HepG2 (cell line): Measurements from ENCODE around the gene OSBPL10. TPM values are rescaled to one million over a fixed set of nuclear protein-coding genes. Genes with fewer than 3 reads are reported as not detected.

Experiments used
- ATAC-seq: fragments of 200-7000 bp; cut with Tn5 transposase; 3 replicates; pipeline ENCODE4 v1.9.1; 2020; ENCODE audit warnings: mild to moderate bottlenecking, moderate library complexity
- BruUV-seq: library from RNA; stranded (reverse); fragments of 400-500 nt; replicated peaks from 2 replicates; lab custom pipeline; 2021; lab: Mats Ljungman, UMichigan
- CTCF ChIA-PET: fragments of 300-600 bp; formaldehyde crosslinking; extraction: SDS; loops from one replicate; lab custom pipeline; 2021; ENCODE audit warnings: low total read pairs, inconsistent platforms, low intra/inter-chr PET ratio; lab: Yijun Ruan, JAX
- POLR2A ChIA-PET: fragments of 350-600 bp; sonication (Branson Sonifier 250); formaldehyde crosslinking; loops from one replicate; lab custom pipeline; 2020; ENCODE audit warnings: antibody characterized with exemption, inconsistent platforms; lab: Yijun Ruan, JAX
- DNase-seq: peaks from one replicate; pipeline ENCODE4 v3.0.0-alpha.2; 2015; ENCODE audit warnings: low spot score
- FAIRE-seq: peaks from 3 replicates; lab custom pipeline; 2011; peaks lifted over from hg19 to GRCh38; lab: Jason Lieb, UNC
- H2AFZ ChIP-seq: one replicate; pipeline ENCODE4 v1.6.1; 2011; ENCODE audit warnings: low read length, inconsistent platforms
- H3K27ac ChIP-seq: fragments of 300-600 bp; 3 replicates; pipeline ENCODE4 v1.8.0; 2011; ENCODE audit warnings: mixed run types, mild to moderate bottlenecking, mixed read lengths, low read length, inconsistent platforms; ENCODE audit not compliant: insufficient read depth; ENCODE audit errors: extremely low read length
- H3K27me3 ChIP-seq, 2 experiments: fragments of 200-600 bp in 1 of 2; 2 replicates in 1 of 2; 3 replicates in 1 of 2; pipeline versions ENCODE4 v1.6.0 to v1.8.0; 2011; ENCODE audit warnings: low read length in 2 of 2, mild to moderate bottlenecking in 2 of 2, moderate library complexity in 2 of 2, inconsistent platforms in 1 of 2; ENCODE audit not compliant: insufficient read depth in 2 of 2, control insufficient read depth in 1 of 2
- H3K36me3 ChIP-seq, 2 experiments: fragments of 200-600 bp in 1 of 2; replicated peaks in 1 of 2; 2 replicates in 1 of 2; 3 replicates in 1 of 2; pipeline versions ENCODE4 v1.5.1 to v1.8.0; 2011; ENCODE audit warnings: low read length in 2 of 2, inconsistent platforms in 1 of 2; ENCODE audit not compliant: insufficient read depth in 2 of 2, control insufficient read depth in 1 of 2
- H3K4me1 ChIP-seq: 2 replicates; pipeline ENCODE4 v1.5.1; 2012; ENCODE audit warnings: low read length, inconsistent platforms; ENCODE audit not compliant: insufficient read depth
- H3K4me2 ChIP-seq: 2 replicates; pipeline ENCODE4 v1.6.0; 2011; ENCODE audit warnings: low read depth, low read length, inconsistent platforms
- H3K4me3 ChIP-seq, 3 experiments: fragments of 200-600 bp in 1 of 3; sonication (generic), shearing (Covaris generic) in 1 of 3; replicated peaks in 1 of 3; 2 replicates each; pipeline ENCODE4 v1.5.1; 2011 to 2016; ENCODE audit warnings: low read length in 3 of 3, inconsistent platforms in 2 of 3, low read depth in 2 of 3, mild to moderate bottlenecking in 2 of 3, control low read depth in 1 of 3, mixed read lengths in 1 of 3; ENCODE audit not compliant: insufficient read depth in 1 of 3
- H3K79me2 ChIP-seq: one replicate; pipeline ENCODE4 v1.6.1; 2011; ENCODE audit warnings: low read length, inconsistent platforms; ENCODE audit not compliant: insufficient read depth
- H3K9ac ChIP-seq: 2 replicates; pipeline ENCODE4 v1.6.0; 2011; ENCODE audit warnings: mild to moderate bottlenecking, low read depth, low read length, inconsistent platforms; ENCODE audit not compliant: insufficient read depth
- H3K9me3 ChIP-seq: 2 replicates; pipeline ENCODE4 v1.5.1; 2012; ENCODE audit warnings: mild to moderate bottlenecking, low read length
- H4K20me1 ChIP-seq: 2 replicates; pipeline ENCODE4 v1.6.0; 2011; ENCODE audit warnings: inconsistent platforms, mild to moderate bottlenecking, low read length, moderate library complexity; ENCODE audit not compliant: insufficient read depth
- CERS6 ChIP-seq: sonication (generic); formaldehyde crosslinking; IDR thresholded peaks from 2 replicates; pipeline ENCODE4 v1.5.0; 2020; ENCODE audit warnings: missing genetic modification reagents
- DR1 ChIP-seq: sonication (generic); formaldehyde crosslinking; IDR thresholded peaks from 2 replicates; pipeline ENCODE4 v1.8.0; 2021; ENCODE audit warnings: mild to moderate bottlenecking, missing genetic modification reagents, inconsistent platforms
- SOX6 ChIP-seq, 2 experiments: fragments of 450-650 bp in 1 of 2; sonication (generic) in 1 of 2; formaldehyde crosslinking in 1 of 2; IDR thresholded peaks; 2 replicates each; pipeline versions ENCODE4 v1.4.0 to v1.6.1; 2017 to 2020; ENCODE audit warnings: antibody characterized with exemption in 1 of 2, mild to moderate bottlenecking in 1 of 2, missing genetic modification reagents in 1 of 2
- SRSF4 ChIP-seq: fragments of 200-400 bp; formaldehyde crosslinking; IDR thresholded peaks from one replicate; pipeline ENCODE4 v1.6.1; 2018; ENCODE audit warnings: mild to moderate bottlenecking, low read depth, low read length, moderate library complexity; ENCODE audit not compliant: poor library complexity, severe bottlenecking
- ZBTB20 ChIP-seq: sonication (generic); formaldehyde crosslinking; IDR thresholded peaks from 2 replicates; pipeline ENCODE4 v1.8.1; 2023; ENCODE audit warnings: missing genetic modification reagents, low read depth, mild to moderate bottlenecking, borderline replicate concordance
- ZNF367 ChIP-seq: sonication (generic); formaldehyde crosslinking; IDR thresholded peaks from 2 replicates; pipeline ENCODE4 v1.4.0; 2020; ENCODE audit warnings: missing genetic modification reagents, borderline replicate concordance
- ZNF619 ChIP-seq: sonication (generic); formaldehyde crosslinking; IDR thresholded peaks from 2 replicates; pipeline ENCODE4 v1.4.0; 2020; ENCODE audit warnings: mild to moderate bottlenecking, missing genetic modification reagents
- ZSCAN5A ChIP-seq: sonication (generic); formaldehyde crosslinking; IDR thresholded peaks from 2 replicates; pipeline ENCODE4 v1.8.0; 2022; ENCODE audit warnings: mild to moderate bottlenecking, missing genetic modification reagents, borderline replicate concordance
- WGBS: methylation state at CpG from one replicate; pipeline ENCODE4 v1.1.6; 2017; ENCODE audit warnings: low lambda C conversion rate; 5-methylcytosine and 5-hydroxymethylcytosine counted together
- in situ Hi-C: cut with HindIII; loops from 2 replicates; pipeline ENCODE4 v1.10.0; 2017; ENCODE audit warnings: low pct_unique_long_range_greater_than_20kb; ENCODE audit not compliant: extremely low pct_ligation_motif_present
- intact Hi-C: fragments of 100-400 bp; cut with micrococcal nuclease; formaldehyde crosslinking; loops from one replicate; pipeline ENCODE4 v1.10.0; 2022; ENCODE audit not compliant: unreplicated experiment
- polyA plus RNA-seq, 8 experiments: library from polyadenylated mRNA; depleted of rRNA in 3 of 8; stranded (reverse) in 7 of 8; unstranded in 1 of 8; fragments of >200 nt; fragmentation: Illumina TruSeq in 4 of 8; extraction: Trizol in 4 of 8; gene quantifications; 2 replicates each; pipeline versions ENCODE4 v1.2.1 to v1.2.3, GENCODE V29; 2011 to 2016; ENCODE audit warnings: low read depth in 4 of 8, missing spikeins in 1 of 8, mixed read lengths in 1 of 8; ENCODE audit not compliant: insufficient read depth in 1 of 8
- total RNA-seq, 5 experiments: library from RNA; depleted of rRNA; stranded (reverse); fragments of >200 nt; fragmentation: Illumina TruSeq; extraction: Trizol; gene quantifications; 2 replicates each; pipeline ENCODE4 v1.2.3, GENCODE V29; 2016; ENCODE audit warnings: low read depth in 1 of 5

OSBPL10 gene
- total and polyA plus RNA-seq, 2 of the 13 experiments (the other 11 are each of a cell fraction or from before 2014, with no cell fraction given): 10.3 to 28.6 TPM

- Histone ChIP-seq H3K79me2 (peaks cover 37% of the 10 kb centered on the region), H3K36me3 (no peaks in the 10 kb centered on the region), H3K27me3 (no peaks in the 10 kb centered on the region), H3K4me3 (no peak overlapping the region), H3K9ac (no peak overlapping the region), H3K9me3 (no peaks in the 10 kb centered on the region), H3K4me2 (no peak overlapping the region), H3K27ac (no peak overlapping the region), H3K4me1 (peaks cover 53% of the 10 kb centered on the region), H2AFZ (no peak overlapping the region), H4K20me1 (no peaks in the 10 kb centered on the region)
- DNase-seq (no peak), ATAC-seq (no peak), FAIRE-seq (no peak)
- intact Hi-C loops: no loop called here
- WGBS: 90% methylated on average over 1 of the region's 1 CpG
- POLR2A ChIA-PET: no interaction called here
- no TSS peak for BruUV-seq
- CTCF ChIA-PET: no interaction called here
- in situ Hi-C loops: no loop called here
- TF ChIP-seq CERS6 (no peak), ZBTB20 (CRISPR knock-in tag) (no peak), ZSCAN5A (CRISPR knock-in tag) (no peak), SOX6 (IDR thresholded peaks at IDR 0.05) (no peak), SOX6 (CRISPR knock-in tag; IDR thresholded peaks at IDR 0.05) (no peak), DR1 (CRISPR knock-in tag) (no peak), ZNF367 (CRISPR knock-in tag) (no peak), SRSF4 (no peak), ZNF619 (CRISPR knock-in tag) (no peak)
Measured at GRCh38 chr3:31906182-31906581, 74.9 kb downstream of the OSBPL10 start.
